CD4-positive, alpha-beta T cell treated with Interleukin-15 for 1 hour (primary cell): ENCODE measurements around the gene INMT.
"Not testable (repeated sequence)": the region's sequence is repeated elsewhere in the genome, so short reads cannot be mapped to it uniquely, and the experiment has no call there.

ENCODE experiments used
- DNase-seq: peaks from one replicate; pipeline ENCODE4 v3.0.0-alpha.2; 2020

The INMT gene

DNA sequence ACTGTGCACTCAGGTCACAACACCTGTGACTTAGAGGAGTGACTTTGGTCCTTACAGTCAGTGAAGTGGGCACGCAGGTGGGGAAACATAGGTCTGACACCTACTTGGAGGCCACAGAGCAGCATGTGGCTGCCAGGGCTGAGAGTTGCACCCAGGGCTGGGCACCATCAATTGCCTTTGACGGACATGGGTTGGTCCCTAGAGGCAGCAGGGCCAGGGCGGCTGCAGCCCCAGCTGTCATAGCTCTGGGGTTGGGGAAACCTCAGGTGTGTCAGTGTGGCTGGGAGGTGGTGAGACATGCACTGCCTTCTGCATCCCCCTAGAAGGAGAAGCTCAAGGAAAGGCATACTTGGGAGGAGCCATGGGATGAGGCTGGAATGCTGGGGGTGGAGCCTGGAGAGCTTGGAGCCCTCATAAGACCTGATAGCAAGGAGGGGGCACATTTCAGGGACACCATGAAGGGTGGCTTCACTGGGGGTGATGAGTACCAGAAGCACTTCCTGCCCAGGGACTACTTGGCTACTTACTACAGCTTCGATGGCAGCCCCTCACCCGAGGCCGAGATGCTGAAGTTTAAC, at the start of gene INMT:
TSS of gene INMT (plus strand) at position 440 of the 578 bp plus-strand sequence. CDS start at position 456, 16 bp downstream.
- DNase-seq: no peak

DNA sequence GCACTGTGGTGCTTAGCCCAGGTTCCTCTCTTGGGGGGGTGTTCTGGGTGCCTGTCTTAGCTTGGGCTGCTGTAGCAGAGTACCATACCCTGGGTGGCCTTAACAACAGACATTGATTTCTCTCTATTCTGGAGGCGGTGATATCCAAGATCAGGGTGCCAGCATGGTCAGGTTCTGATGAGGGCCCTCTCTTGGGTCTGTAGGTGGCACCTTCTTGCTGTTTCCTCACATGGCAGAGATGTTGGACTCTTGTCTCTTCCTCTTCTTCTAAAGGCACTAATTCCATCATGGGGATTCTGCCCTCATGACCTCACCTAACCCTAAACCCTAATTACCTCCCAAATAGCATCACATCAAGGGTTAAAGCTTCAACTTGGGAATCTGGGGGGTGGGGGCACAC, 49.7 kb upstream of the INMT start:
- DNase-seq: no peak

DNA sequence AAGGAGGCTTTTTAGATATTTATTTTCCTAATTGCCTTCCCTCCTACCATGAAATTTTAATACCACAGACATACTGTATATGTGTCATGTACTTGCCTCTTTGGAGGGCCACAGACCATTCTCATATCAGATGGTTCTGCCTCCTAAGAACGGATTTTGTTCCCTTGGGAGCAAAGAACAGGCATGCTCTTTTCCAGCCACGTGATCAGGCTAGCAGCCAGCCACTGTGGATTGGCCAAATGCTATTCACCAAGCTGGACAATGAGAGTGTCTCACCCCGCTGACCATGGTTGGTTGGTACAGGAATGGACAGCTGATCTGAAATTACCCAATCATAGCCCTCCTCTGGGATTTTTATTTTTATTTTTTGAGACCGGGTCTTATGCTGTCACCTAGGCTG, 48.2 kb upstream of the INMT start:
- no peak for DNase-seq

DNA sequence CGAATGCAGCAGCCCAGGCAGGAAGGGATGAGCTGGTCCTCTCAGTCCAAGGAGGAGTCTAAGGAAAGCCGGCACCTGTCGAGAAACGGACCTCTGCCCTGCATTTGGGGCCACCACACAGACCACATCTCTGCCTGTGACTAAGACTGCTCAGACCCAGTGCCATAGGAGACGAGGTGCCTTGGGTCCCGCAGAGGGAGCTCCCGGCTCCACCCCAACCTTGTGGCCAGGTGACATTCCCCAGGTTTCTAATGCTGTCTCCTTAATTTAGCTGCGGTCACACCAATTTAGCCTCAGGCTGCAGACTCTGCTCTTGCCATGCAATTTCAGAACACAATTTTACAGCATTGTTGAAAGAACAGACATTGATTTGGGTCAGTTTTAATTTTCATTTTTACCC, 46.9 kb upstream of the INMT start:
- DNase-seq: no peak

DNA sequence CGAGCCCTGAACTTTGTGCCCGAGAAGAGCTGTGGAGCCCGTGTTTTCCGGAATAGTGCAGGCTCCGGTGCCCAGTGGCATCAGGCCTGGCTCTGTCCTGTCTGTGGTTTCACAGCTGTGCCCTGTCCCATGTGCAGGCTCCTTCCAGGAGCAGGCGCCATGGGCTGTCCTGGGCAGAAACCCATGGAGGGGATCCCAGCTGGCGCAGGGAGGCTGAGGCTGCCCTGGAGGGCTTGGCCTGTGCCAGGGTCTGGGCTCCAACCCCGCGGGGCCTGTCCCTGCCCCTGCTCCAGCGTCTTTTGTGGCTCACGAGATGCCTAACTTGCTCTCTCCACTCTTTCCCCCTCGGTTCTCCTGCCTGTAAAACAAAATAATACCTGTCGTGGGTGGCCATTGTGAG, 46.3 kb upstream of the INMT start:
- no peak for DNase-seq

DNA sequence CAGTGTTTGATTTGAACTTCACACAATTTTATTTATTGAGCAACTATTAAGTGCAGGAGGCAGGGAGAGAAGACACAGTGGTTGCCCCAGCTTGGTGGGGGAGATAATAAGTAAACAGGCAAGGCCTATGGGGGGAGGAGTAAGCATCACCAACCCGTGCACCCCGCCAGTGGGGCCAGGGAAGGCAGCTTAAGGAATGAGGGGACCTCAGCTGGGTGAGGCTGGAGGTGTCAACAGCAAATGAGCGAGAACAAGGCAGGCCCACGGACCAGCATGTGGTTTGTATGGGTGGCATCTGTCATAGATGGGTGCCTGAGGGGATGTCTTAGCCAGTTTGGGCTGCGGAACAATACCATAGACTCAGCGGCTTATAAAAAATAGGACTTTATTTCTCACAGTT, 45.6 kb upstream of the INMT start:
- no peak for DNase-seq

DNA sequence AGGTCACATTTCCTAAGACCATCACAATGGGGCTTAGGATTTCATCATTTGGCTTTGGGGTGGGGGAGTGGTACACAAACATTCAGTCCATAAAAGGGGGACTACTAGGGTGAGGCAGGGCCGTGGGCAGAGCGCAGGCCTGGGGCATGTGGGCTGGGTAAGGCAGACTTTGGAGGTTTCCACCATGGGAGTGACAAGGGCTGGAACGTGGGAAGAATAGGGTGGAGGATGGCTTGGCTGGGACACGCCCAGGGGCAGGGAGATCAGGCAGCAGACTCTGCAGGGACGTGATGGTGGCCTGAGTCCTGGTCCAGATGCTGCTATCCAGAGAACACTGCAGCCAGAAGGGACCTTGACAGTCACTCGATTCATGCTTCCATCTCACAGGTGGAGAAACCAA, 45.0 kb upstream of the INMT start:
- no peak for DNase-seq

DNA sequence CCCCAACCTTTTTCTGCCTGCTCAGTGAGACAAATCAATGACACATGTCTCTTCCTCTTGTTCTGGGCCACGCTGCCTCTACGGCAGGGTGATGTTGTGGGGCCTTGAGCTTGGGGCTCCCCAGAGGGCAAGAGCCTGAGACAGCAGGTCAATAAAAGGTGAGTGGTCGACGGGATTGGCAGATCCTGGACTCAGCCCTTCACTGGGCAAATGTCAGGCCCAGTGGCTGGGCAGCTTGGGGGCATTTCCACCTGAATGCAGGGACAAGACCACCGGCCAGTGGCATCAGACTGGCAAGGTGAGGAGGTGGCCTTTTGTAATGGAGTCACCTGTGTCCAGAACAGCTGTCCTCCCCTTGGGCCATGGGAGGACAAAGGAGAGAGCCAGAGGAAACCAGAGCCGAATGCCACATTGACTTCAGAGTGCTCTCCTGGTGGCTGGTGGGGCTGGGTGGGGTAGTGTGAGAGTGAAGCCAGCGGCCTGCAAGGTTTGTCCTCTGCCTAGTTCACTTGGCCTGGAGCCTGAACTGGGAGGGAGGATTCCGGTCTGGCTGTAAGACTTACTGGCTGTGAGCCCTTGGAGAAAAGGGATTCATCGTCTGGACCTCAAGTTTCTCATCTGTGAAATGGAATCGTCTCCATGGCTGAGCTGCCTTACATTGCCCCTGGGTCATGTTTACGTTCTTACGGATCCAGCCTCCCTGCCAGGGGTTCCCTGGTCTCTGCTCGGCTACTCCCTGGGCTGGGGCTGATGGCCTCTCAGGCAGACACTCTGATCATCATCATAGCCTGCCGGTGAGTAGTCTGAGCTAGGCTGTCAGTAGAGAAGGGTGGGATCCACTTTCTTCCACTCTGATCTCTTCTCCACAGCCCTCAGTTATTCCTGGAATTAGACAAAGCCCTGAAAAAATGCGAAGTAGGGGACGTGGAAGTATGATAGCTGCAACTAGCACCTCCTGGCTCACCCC, 44.3 kb upstream of the INMT start:
- no peak for DNase-seq

DNA sequence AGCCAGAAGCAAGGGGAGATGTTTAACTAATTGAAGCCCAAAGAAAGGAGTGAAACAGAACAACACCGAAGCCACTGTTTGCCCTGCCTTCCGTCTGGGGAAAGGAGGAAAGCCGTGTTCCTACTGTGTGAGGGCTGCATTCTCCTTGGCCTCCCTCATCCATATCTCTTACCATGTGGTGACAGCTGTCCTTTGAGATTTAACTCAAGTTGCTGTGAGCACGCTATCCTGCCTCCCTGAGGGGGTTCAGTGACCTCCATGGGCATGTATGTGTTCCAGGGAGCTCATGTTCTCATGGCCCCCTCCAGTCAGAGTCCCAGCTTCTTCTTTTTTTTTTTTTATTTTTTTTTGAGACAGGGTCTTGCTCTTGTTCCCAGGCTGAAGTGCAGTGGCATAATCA, 43.5 kb upstream of the INMT start:
- DNase-seq: no peak

DNA sequence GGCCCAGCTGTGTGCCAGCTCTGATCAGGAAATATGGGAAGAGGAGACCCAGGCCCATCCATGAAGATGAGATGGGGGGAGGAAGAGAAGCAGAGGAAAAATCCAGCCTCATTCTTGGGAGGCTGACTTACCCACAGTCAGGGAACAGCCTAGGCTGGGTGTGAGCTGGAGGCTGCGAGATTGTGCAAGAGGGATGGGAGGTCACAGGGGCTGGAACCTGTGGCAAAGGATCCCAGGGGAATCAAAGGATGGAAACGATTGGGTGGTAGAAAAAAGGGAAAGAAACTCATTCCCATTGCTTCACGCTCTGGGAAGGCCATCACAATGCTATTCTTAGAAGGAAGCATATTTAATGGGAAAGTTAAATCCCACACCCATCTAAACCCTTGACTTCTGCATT, 43.0 kb upstream of the INMT start:
- DNase-seq: no peak

DNA sequence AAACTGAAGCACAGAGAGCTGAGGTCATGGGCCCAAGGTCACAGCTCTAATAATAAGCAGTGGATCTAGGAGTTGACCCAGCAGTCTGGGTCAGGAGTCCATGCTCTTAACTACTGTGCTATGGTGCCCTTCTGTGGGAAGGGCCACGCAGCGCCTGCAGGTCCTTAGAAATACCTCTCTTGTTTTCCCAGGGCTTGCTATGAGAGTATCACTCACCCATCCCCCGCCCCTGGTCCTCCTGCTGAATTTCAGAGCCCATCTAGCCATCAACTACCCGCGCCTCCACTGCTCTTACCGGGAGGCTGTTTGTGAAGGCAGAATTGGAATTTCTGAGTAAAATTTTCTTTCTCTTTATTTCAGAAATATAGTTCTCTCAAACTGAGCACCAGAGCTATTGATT, 42.4 kb upstream of the INMT start:
- no peak for DNase-seq

DNA sequence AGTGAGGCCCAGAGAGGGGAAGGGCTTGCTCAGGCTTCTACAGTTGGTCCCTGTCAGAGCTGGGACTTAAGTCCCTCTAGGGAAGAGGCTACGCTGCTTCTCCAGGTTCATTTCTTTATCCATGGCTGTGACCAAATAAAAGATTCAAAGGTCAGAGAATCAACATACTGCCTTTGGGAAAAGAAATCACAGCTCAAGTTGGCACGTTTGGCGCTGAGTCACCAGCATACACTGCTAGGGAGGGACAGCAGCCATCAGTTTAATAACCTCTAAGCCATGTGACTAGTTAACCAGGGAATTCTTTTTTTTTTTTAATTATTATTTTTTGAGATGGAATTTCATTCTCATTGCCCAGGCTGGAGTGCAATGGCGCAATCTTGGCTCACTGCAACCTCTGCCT, 41.3 kb upstream of the INMT start:
- no peak for DNase-seq

DNA sequence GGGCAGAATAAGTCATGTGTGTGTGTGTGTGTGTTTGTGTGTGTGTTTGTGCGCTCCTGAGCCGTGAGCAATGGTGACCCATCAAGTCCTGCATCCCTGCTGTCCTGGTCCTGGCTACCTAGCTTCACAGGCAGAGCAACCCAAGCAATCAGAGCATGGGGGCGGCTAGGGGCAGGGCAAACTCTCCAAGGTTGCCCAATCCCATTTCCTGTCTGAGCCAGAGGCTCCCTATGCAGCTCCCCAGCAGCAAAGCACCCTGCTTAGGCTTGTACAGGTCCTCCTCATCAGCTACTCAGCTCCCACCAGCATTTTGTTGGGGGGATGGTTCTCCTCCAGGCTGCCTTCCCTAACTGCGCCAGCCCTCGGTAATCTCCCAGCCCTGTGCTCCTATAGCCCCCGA, 38.5 kb upstream of the INMT start:
- no peak for DNase-seq

DNA sequence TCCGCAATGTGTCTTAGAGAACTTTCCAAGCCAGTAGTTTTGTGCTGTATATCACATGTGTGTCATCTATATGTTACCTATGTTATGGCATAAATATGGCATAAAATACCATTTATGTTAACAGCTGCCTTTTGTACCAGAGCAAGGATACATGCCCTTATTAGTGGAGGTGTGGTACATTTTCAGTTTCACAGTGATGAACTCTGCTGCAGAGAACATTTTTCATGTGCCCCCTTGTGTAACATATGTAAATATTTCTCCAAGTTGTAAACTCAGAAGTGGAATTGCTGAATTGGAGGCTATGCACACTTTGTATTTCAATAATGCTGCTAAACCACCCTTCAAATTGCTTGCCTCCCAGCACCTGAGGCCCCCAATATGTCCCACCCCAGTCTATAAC, 37.8 kb upstream of the INMT start:
- no peak for DNase-seq

DNA sequence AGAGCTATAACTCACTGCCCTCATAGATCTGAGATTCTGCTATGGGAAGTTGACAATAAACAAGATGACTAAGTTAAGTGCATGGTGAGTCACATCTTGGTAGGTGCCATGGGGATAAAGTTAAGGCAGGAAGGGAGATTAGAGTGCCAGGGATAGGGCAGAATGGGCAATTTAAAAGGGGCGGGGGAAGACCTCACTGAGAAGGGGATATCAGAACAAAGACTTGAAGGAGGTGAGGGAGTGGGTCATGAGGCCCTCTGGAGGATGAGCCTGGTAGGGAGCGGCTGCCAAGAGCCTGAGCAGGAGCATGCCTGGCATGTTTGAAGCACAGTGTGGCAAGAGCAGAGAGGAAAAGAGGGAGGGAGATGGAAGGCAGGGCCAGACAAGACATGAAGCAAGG, 34.8 kb upstream of the INMT start:
- DNase-seq: no peak

DNA sequence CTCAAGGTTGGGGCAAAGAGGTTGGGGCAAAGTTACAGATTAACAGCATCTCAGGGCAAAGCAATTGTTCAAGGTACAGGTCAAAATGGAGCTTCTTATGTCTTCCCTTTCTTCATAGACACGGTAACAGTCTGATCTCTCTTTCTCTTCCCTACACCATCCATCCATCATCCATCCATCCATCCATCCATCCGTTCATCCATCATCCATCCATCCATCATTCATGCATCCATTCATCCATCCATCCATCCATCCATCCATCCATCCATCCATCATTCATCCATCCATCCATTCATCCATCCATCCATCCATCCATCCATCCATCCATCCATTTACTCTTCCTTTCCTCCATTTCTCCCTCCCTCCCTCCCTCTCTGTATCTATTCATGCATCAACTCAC, 32.5 kb upstream of the INMT start:
- DNase-seq: not testable (repeated sequence)

DNA sequence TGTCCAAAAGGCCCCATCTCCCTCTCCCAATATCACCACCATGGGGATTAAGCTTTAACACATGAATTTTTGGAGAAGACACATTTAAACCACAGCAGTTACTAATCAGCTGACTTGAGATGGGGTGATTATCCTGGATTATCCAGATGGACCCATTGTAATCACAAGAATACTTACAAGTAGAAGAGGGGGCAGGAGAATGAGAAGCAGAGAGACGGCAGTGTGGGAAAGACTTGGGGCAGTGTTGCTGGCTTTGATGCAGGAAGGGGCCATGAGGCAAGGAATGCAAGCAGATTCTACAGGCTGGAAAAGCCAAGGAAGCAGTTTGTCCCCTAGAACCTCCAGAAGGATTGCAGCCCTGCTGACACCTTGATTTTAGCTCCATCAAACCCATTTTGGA, 30.7 kb upstream of the INMT start:
- DNase-seq: no peak

DNA sequence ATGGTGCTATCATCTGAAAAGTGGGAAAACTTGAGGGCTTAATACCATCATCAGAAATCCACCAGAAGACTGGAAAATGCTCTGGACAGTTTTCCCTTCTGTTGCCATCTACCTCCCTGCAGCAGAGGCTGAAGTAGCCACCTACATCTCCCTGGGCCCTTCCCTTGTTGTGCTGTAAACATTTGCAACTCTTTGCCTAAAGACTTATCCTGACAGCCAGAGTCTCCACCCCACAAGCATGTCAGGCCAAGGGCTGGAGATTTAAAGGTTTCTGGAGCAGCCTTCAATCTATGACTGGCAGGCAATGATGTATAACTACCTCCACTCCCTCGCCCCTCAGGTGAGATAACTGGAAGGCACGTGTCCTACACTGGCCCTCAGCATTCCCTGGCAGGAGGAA, 29.7 kb upstream of the INMT start:
- no peak for DNase-seq

DNA sequence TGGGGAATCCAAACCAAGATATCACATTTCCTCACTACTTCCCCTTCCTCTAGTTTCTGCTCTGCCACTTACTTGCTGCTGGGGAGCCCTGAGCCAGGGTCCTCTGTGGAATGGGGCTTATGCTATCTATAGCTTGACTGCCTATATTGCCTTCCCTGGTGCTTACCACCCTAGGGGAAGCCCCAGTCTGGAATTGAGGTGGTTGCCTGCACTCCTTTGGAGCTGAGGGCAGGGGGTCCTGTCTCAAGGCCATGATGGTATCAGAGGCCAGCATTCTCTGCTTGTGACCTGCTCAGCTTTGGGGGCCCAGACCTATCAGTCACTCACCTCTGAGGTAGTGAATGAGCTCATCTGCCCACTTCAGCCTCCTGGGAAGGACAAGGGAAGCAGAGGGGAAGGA, 29.3 kb upstream of the INMT start:
- no peak for DNase-seq

DNA sequence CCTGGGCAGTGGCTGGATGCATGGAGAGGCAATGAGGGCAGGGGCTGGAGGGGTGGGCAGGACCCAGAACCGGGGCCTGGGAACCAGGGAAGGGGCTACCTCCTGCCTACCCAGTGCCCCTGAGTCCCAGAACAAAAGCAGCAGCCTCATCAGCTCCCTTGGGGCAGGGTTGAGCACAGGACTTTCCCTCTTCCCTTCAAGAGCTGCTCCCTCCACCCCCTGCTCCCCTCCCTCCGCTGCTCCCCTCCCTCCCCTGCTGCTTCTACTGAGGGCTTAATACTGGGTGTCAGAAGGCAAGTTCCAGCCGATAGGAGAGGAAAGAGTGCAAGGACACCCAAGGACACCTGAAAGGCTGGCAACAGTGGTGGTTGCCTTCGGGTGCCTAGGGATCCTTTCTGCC, 28.2 kb upstream of the INMT start:
- no peak for DNase-seq

DNA sequence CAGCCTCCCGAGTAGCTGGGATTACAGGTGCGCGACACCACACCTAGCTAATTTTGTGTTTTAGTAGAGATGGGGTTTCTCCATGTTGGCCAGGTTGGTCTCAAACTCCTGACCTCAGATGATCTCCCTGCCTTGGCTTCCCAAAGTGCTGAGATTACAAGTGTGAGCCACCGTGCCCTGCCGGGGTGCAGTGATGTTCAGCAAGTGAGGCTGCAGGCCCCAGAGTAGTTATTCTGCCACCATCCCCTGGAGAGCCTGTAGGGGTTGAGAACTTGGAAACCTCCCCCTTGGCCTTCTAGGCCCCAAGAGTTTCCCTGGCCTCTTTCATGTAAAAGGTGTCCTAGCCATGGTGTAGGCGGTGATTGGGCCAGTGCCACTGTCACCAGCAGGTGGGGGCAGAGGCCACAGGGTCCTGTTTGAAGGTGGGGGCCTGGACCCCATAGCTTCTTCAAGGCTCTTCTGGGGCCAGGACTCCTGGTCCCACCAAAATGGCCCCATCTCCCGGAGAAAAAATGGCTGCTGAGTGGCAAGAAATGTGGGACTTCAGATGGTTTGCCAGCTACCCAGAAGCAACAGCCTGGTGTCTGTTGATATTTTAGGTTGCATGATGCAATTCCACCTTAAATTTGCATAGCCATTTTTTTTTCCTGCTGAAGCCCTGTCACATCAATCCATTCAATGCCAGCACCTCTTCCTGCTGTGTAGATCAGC, 25.5 kb upstream of the INMT start:
- DNase-seq: no peak

DNA sequence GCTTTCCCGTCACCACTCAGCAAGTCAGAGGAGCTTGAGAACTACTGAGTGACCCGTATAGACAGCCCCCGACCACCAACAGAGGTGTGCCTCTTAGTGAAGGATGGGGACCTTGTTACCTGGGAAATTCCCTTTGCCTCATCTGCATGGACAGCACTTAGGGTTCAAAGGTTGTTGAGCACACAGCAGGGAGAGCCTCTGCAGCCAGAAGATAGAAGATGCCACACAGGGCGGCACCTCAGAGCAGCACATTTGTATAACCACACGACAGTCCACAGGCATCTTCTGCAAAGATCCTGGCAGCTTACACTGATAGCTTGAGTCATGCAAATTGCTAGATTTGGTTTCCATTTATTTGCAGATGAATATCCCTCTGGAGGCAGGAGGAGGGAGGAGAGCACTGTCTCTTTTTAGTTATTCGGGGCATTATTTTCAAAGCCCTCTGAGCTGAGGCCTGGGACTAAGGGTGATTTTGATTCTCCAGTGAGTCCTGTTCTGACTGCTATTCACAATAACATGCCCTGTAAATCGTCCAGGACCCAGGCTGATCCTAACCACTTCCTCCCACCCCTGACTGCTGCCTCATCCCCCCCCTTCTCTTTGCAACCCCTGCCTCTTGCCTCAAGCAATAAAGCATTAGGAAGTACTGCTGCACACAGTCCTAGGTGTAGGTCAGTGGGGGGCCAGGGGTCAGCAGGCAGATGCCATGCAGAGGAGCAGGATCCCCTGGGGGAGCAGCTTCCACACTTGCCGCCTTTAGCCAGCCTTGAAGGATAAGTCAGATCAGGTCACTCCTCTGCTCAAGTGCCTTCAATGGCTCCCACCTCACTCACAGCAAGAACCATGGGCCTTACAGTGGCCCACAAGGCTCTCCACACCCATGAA, 24.6 kb upstream of the INMT start:
- DNase-seq: peak; percentile 39

DNA sequence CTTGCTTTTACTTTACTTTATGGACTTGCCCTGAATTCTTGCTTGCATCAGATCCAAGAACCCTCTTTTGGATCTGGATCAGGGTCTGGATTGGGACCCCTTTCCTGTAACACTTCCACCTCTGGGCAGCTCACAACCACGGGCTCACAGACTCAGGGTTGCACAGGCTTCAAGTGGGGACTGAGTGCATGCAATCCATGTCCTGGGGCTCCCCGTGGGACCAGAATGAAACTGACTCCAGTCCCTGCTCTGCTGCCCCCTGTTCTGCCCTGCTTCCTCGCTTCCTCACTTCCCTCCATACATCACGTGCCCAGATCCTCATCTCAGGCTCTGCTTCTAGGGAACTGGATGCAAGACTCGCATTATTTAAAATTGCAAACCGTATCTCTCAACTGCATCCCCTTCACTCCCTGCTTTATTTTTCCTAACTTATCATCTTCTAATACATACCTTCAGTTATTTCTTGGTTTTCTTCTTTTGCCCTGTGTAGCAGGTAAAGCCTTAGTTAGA, 23.3 kb upstream of the INMT start:
- DNase-seq: no peak
